ENCODE data around the gene IFNA6. TPM values are rescaled to one million over a fixed set of nuclear protein-coding genes. Genes with fewer than 3 reads are reported as not detected.

Gene IFNA6
- total RNA-seq, 1 donor from 2014 or later: not detected

DNA sequence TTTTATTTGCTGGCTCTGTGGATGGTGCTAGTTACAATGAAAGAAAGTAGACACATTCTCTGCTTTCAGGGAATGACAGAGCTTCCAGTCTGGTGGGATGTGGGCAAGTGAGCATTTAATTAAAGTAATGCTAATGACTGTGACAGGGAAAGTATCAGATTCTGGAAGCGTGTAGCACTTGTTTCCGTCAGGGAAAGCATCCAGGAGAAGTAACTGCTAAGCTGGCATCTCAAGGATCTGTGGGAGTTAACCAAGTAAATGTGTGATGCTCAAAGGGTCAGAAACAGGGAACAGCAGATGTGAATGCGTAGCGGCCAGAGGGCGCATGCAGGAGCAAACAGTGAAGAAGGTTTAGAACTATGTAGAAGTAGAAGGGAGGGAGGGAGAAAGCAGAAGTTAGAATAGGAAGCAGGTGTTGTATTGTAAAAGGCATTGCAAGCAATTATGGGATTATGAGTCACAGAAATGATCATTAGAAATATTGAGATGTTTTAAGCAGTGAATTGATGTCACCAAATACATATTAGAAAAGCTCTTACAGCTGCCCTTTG, 27.7 kb downstream of the IFNA6 start:
- Histone ChIP-seq H3K4me1 (peaks cover 0 to 4% of the 10 kb centered on the region in 2 donors), H3K4me3 (no peak overlapping the region), H3K27ac (no peak overlapping the region), H3K36me3 (peaks cover 9 to 36% of the 10 kb centered on the region in 2 donors), H3K27me3 (no peaks in the 10 kb centered on the region), H3K9me3 (no peaks in the 10 kb centered on the region)
- intact Hi-C loops (cut with DNase I): no loop called here
- DNase-seq (ENCODE audit: low spot score in 2 of 2): no peak
- TF ChIP-seq, protein P1, sequence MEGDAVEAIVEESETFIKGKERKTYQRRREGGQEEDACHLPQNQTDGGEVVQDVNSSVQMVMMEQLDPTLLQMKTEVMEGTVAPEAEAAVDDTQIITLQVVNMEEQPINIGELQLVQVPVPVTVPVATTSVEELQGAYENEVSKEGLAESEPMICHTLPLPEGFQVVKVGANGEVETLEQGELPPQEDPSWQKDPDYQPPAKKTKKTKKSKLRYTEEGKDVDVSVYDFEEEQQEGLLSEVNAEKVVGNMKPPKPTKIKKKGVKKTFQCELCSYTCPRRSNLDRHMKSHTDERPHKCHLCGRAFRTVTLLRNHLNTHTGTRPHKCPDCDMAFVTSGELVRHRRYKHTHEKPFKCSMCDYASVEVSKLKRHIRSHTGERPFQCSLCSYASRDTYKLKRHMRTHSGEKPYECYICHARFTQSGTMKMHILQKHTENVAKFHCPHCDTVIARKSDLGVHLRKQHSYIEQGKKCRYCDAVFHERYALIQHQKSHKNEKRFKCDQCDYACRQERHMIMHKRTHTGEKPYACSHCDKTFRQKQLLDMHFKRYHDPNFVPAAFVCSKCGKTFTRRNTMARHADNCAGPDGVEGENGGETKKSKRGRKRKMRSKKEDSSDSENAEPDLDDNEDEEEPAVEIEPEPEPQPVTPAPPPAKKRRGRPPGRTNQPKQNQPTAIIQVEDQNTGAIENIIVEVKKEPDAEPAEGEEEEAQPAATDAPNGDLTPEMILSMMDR (IDR thresholded peaks at IDR 0.05): no peak

GRCh38 chr9:21320465-21320864, 30.2 kb downstream of the IFNA6 start:
- Histone ChIP-seq H3K27me3 (no peaks in the 10 kb centered on the region), H3K4me1 (peaks cover 0 to 3% of the 10 kb centered on the region in 2 donors), H3K9me3 (no peaks in the 10 kb centered on the region), H3K4me3 (no peak overlapping the region), H3K27ac (no peak overlapping the region), H3K36me3 (peaks cover 9 to 36% of the 10 kb centered on the region in 2 donors)
- TF ChIP-seq, protein P1 (IDR thresholded peaks at IDR 0.05): no peak
- DNase-seq (ENCODE audit: low spot score in 2 of 2): no peak
- intact Hi-C loops (cut with DNase I): no loop called here

- H3K27me3 ChIP-seq: no peaks in the 10 kb centered on the region
- H3K36me3 ChIP-seq: peaks cover 1 to 19% of the 10 kb centered on the region in 2 donors
- TF ChIP-seq, protein P1 (IDR thresholded peaks at IDR 0.05): peak in 2 of 3 experiments; percentile 58 to 63
- no peak overlapping the region for H3K4me3 ChIP-seq
- H3K4me1 ChIP-seq: peaks cover 0 to 3% of the 10 kb centered on the region in 2 donors
- DNase-seq (ENCODE audit: low spot score in 2 of 2): no peak
- no peak overlapping the region for H3K27ac ChIP-seq
- no peaks in the 10 kb centered on the region for H3K9me3 ChIP-seq
- intact Hi-C loops (cut with DNase I): loop anchor here (5.0 kb wide), 1 partner anchor 139 kb away; no protein-coding TSS in a partner anchor
These were observed 32.4 kb downstream of the IFNA6 start for GRCh38 chr9:21317956-21318923.

- intact Hi-C loops (cut with DNase I): loop anchor here (5.0 kb wide), 1 partner anchor 140 kb away; no protein-coding TSS in a partner anchor
- H3K9me3 ChIP-seq: no peaks in the 10 kb centered on the region
- peaks cover 0 to 8% of the 10 kb centered on the region in 2 donors for H3K36me3 ChIP-seq
- H3K27me3 ChIP-seq: no peaks in the 10 kb centered on the region
- no peak overlapping the region for H3K27ac ChIP-seq
- H3K4me1 ChIP-seq: peaks cover 0 to 3% of the 10 kb centered on the region in 2 donors
- TF ChIP-seq, protein P1 (IDR thresholded peaks at IDR 0.05): no peak
- no peak overlapping the region for H3K4me3 ChIP-seq
- DNase-seq (ENCODE audit: low spot score in 2 of 2): no peak
These were observed 33.8 kb downstream of the IFNA6 start for GRCh38 chr9:21316860-21317259.

- Histone ChIP-seq H3K4me1 (peaks cover 0 to 3% of the 10 kb centered on the region in 2 donors), H3K27me3 (no peaks in the 10 kb centered on the region), H3K9me3 (no peaks in the 10 kb centered on the region), H3K27ac (no peak overlapping the region), H3K36me3 (peaks cover 0 to 3% of the 10 kb centered on the region in 2 donors), H3K4me3 (no peak overlapping the region)
- DNase-seq (ENCODE audit: low spot score in 2 of 2): no peak
- TF ChIP-seq, protein P1 (IDR thresholded peaks at IDR 0.05): no peak
- intact Hi-C loops (cut with DNase I): loop anchor here (5.0 kb wide), 1 partner anchor 141 kb away; no protein-coding TSS in a partner anchor
These were observed 34.5 kb downstream of the IFNA6 start for GRCh38 chr9:21316032-21316842.
